Measurements from ENCODE around the gene SOD3.

The SOD3 gene

DNA sequence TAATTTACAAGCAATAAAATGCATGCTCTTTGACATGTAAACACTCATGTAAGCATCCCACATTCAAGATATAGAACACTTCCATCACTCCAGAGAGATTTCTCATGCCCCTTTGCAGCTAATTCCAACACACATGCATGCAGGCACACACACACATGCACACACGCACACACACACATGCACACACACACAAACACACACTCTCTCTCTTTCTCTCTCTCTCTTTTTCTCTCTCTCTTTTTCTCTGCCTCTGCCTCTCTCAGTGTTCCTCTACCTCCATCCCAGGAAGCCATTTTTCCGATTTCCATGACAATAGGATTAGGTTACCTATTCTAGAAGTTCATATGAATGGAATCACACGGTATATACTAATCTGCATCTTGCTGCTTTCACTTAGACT, 11.9 kb upstream of the SOD3 start:
- H3K4me3 ChIP-seq (ENCODE audit: low read length): no peak overlapping the region
- no peak for TF ChIP-seq ZNF274 (IDR thresholded peaks at IDR 0.05; ENCODE audit: low read depth, low read length)

DNA sequence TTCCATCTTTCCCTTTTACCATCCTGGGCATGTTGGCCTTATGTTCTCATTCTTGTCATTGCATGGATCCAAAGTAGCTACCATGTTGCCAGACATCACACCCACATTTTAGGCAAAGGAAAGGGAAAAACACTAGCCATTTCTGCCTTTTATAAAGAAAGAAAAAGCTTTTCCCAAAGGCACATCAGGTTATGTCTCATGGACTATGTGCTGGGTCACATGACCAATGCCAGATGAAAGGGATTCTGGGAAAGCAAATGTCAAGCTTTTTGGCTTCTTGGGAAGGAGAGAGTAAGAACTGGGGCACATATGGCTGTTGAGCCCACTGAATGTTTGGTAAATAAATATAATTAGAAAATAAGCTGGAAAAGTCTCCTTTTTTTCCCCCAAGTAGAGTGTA, 4.3 kb upstream of the SOD3 start:
- TF ChIP-seq ZNF274 (IDR thresholded peaks at IDR 0.05; ENCODE audit: low read depth, low read length): no peak

DNA sequence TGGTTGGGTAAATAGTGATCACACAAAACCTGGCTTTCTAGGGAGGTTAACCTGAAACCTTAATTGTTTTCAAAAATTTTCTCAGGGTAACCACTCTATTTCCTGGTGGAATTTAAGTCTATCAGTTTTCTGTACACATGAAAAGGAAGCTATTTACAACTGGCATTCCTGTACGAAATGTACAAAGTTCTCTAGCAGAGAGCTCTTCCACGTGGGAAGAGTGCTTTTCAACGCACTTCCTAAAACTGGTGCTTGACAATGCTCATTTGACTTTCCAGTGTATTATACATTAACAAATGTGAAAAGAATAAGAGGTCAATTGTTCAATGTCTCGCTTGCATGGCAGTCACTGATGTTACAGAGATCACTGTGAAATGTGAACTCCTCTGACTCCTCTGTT, 2.8 kb upstream of the SOD3 start:
- TF ChIP-seq ZNF274 (IDR thresholded peaks at IDR 0.05; ENCODE audit: low read depth, low read length): no peak

More for the DNA sequence above, 4.3 kb upstream of the SOD3 start:
- no peak overlapping the region for H3K4me3 ChIP-seq (ENCODE audit: low read length)

DNA sequence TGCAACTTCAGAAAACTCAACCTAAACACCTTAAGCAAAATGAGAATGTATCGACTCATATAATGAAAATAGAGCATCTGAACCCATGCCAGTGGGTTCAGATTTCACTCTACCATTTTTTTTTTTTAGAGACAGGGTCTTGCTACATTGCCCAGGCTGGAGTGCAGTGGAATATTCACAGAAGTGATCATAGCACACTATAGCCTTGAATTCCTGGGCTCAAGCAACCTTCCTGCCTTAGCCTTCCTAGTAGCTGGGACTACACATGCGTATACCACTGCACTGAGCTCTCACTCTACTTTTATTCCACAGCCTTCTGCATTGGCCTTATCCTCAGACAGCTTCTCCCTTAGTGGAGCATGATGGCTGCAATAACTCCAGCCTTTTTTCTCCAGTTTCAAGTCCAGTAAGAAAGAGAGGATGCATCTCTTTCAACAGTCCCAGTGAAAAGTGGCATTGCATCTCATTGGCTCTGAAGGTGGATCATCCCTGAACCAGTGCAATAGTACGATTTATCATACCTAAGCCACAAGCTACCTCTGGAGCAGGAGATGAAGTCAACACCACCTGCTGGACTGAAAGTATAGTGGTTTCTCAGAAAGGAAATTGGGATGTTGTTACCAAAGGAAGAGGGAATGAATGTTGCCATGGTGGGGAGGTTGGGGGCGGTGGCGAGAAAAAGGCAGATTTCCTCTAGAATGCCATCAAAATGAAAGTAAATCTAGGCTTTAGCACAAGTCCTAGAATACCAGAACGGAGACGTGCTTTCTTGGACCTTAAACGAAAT, 2.0 kb upstream of the SOD3 start:
- no peak overlapping the region for H3K4me3 ChIP-seq (ENCODE audit: low read length)
- no peak for TF ChIP-seq ZNF274 (IDR thresholded peaks at IDR 0.05; ENCODE audit: low read depth, low read length)

More for the DNA sequence above, 2.8 kb upstream of the SOD3 start:
- no peak overlapping the region for H3K4me3 ChIP-seq (ENCODE audit: low read length)

DNA sequence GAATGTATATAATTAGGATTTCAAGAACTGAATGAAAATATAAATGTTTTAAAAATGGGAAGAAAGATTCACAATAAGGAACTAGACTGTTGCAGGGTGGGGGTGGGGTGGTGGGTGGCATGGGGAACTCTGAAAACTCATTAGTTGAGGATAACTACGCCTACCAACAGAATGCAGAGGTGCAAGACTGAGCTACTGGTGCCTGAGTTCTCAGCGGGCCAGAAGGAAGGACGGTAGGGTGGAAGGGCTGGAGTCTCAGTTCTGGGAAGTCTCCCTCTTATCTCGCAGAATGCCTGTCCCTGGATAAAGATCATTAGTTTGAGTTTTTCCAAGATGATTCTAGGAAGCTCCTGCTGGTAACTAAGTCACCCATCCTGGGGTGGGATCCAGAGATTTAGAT, 1.3 kb upstream of the SOD3 start:
- no peak overlapping the region for H3K4me3 ChIP-seq (ENCODE audit: low read length)
- TF ChIP-seq ZNF274 (IDR thresholded peaks at IDR 0.05; ENCODE audit: low read depth, low read length): no peak

DNA sequence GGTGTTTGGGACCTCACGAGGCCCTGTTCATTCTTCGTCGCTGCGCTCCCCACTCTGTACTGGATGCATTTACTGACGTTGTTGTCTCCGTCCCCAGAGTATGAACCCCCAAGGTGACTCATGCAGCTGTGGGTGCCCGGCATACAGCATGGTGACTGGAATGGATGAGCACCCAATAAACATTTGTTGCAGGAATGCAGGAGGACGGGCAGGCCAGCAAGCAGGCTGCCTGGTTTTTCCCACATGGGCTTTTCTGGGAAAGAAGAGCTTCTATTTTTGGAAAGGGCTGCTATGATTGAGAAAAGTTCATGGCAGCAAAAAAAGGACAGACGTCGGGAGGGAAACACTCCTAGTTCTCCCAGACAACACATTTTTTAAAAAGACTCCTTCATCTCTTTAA, 893 bp upstream of the SOD3 start:
- no peak for TF ChIP-seq ZNF274 (IDR thresholded peaks at IDR 0.05; ENCODE audit: low read depth, low read length)
- no peak overlapping the region for H3K4me3 ChIP-seq (ENCODE audit: low read length)

DNA sequence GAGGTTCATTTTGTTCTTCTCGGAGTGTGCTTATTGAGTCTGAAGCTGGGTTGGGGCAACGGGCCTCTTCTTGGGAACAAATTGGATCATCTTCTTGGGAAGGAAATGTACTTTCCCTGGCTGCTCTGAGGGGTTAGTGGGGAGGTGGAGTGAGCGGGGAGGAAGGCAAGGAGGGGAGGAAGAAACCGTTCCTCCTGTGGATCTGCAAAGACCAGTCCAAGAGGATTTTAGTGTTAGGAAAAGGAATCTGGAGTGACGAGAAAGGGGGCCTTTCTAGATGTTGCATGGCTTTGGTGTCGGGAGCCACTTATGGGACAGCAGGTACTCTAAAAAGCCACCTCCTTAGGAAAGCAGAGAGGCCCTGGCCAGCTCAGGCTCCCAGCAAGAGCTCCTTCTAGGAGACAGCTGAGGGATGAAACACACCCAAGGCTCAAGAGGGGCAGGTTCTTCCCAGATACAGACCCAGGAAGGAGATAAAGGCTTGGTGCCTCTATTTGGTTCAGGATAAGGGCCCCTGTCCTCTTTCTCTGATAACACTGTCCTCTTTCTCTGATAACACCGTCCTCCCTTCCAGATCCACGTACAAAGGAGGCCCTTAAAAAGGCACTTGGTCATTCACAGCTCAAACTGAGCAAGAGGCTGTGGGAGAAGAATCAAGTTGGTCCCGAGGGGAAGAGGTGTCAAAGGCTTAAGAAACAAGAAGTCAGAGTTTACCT, 451 bp downstream of the SOD3 start:
- no peak for TF ChIP-seq ZNF274 (IDR thresholded peaks at IDR 0.05; ENCODE audit: low read depth, low read length)
- no peak overlapping the region for H3K4me3 ChIP-seq (ENCODE audit: low read length)

DNA sequence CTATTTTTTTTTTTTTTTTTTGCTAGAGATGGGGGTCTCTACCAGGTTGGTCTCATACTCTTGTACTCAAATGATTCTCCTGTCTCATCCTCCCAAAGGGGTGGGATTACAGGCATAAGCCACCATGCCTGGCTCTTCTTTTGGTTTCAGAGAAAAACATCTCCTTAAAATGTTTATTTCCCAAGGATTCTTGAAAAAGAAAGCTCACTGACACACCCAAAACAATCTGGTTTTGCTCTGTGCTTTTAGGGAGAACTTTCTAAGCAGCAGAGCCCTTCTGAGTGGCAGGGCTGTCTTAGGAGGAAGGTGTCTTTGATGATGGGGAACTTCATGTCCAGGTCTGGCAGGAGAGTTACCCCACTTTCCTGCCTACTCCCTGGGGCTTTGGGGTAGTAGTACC, 1.2 kb downstream of the SOD3 start:
- TF ChIP-seq ZNF274 (IDR thresholded peaks at IDR 0.05; ENCODE audit: low read depth, low read length): no peak
- no peak overlapping the region for H3K4me3 ChIP-seq (ENCODE audit: low read length)

DNA sequence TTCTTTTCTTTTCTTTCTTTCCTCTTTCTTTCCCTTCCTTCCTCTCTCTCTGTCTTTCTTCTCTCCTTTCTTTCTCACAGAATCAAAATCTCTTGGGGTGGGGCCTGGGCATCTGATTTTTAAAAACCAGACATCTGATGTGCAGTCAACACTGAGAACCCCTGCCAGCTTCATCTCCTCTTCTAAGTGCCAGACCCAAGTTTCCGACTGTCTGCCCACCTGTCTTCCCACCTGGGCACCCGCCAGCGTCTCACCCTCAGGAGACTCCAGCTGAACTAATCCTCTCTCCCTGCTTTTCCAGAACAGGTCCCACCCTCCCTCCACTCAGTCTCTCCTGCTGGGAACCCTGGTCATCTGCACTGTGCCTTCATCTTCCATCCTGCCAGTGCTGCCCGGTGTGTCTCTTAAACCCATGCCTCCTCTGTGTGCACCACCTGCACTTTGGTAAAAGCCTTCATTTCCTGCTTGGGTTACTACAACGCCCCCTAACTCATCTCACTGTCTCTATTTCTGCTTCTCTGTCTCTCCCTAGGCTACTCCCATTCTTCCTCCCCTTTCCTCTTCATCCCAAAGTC, 2.8 kb downstream of the SOD3 start:
- no peak overlapping the region for H3K4me3 ChIP-seq (ENCODE audit: low read length)
- TF ChIP-seq ZNF274 (IDR thresholded peaks at IDR 0.05; ENCODE audit: low read depth, low read length): no peak

DNA sequence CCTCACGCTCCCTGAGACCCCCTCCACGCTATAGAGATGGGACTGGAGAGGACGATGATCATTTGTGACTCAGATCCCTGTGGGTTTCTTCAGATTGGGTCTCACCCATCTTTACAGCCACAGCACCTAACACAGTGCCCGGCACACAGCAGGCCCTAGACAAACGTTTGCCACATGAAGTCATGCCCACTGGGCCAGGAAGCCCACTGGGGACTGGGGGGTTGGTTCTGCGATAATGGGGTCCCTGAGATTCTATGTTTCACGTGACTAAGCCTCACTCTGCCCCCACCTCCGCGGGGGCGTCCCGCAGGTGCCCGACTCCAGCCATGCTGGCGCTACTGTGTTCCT, 3.8 kb downstream of the SOD3 start:
- H3K4me3 ChIP-seq (ENCODE audit: low read length): no peak overlapping the region
- no peak for TF ChIP-seq ZNF274 (IDR thresholded peaks at IDR 0.05; ENCODE audit: low read depth, low read length)

DNA sequence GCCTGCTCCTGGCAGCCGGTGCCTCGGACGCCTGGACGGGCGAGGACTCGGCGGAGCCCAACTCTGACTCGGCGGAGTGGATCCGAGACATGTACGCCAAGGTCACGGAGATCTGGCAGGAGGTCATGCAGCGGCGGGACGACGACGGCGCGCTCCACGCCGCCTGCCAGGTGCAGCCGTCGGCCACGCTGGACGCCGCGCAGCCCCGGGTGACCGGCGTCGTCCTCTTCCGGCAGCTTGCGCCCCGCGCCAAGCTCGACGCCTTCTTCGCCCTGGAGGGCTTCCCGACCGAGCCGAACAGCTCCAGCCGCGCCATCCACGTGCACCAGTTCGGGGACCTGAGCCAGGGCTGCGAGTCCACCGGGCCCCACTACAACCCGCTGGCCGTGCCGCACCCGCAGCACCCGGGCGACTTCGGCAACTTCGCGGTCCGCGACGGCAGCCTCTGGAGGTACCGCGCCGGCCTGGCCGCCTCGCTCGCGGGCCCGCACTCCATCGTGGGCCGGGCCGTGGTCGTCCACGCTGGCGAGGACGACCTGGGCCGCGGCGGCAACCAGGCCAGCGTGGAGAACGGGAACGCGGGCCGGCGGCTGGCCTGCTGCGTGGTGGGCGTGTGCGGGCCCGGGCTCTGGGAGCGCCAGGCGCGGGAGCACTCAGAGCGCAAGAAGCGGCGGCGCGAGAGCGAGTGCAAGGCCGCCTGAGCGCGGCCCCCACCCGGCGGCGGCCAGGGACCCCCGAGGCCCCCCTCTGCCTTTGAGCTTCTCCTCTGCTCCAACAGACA, 4.4 kb downstream of the SOD3 start:
- no peak overlapping the region for H3K4me3 ChIP-seq (ENCODE audit: low read length)
- TF ChIP-seq ZNF274 (IDR thresholded peaks at IDR 0.05; ENCODE audit: low read depth, low read length): no peak

DNA sequence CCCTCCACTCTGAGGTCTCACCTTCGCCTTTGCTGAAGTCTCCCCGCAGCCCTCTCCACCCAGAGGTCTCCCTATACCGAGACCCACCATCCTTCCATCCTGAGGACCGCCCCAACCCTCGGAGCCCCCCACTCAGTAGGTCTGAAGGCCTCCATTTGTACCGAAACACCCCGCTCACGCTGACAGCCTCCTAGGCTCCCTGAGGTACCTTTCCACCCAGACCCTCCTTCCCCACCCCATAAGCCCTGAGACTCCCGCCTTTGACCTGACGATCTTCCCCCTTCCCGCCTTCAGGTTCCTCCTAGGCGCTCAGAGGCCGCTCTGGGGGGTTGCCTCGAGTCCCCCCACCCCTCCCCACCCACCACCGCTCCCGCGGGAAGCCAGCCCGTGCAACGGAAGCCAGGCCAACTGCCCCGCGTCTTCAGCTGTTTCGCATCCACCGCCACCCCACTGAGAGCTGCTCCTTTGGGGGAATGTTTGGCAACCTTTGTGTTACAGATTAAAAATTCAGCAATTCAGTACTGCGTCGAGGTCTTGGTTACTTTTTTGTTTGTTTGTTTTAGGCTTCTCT, 5.0 kb downstream of the SOD3 start:
- TF ChIP-seq ZNF274 (IDR thresholded peaks at IDR 0.05; ENCODE audit: low read depth, low read length): no peak
- H3K4me3 ChIP-seq (ENCODE audit: low read length): no peak overlapping the region

DNA sequence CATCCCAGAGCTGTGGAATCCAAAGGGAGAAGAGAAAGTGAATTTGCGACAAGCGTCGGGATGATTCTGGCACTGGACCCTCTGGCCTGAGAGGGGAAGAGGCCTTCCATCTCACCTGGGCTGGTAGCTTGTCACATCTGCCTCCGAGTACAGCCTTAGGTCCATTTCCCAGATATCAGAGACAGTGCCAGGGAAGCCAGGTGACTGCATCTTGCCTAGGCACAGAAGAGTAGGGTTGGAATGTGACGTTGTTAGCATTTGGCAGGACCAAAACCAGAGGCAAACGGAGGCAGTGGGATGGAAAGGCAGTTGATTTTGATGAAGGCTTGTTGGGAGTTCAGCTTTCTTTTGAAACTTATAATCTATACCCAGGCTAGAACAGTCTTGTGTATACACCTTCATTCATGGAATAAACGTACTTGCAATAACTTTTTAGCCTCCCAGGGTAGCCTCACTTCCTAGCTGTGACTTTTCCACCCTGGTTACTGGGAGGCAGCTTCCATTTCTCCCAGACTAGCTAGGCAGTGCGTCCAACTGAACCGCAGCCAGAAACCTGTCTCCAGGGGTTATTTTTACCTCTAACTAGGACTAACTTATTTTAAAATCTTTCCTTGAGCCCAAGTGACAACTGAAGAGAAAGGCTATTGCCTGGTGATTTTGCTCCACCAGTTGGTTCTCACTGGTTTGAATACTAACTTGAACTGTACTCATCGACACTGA, 5.9 kb downstream of the SOD3 start:
- no peak overlapping the region for H3K4me3 ChIP-seq (ENCODE audit: low read length)

More for the DNA sequence above, 5.9 kb downstream of the SOD3 start:
- no peak for TF ChIP-seq ZNF274 (IDR thresholded peaks at IDR 0.05; ENCODE audit: low read depth, low read length)
